Trophoblast cell (in vitro differentiated cells and primary cell): Measurements from ENCODE around the gene SLC23A2.

ENCODE experiments used
- DNase-seq, 2 donors: peaks; one replicate each; pipeline ENCODE4 v3.0.0-alpha.2; 2016
- H2AFZ ChIP-seq: 2 replicates; pipeline ENCODE4 v1.6.1; 2013; ENCODE audit warnings: low read length, moderate library complexity, mild to moderate bottlenecking; ENCODE audit not compliant: insufficient read depth, poor library complexity
- H2AK5ac ChIP-seq: 2 replicates; pipeline ENCODE4 v1.6.1; 2013; ENCODE audit warnings: mild to moderate bottlenecking, low read length
- H2BK120ac ChIP-seq: 2 replicates; pipeline ENCODE4 v1.6.1; 2013; ENCODE audit warnings: low read length, mild to moderate bottlenecking, moderate library complexity; ENCODE audit not compliant: insufficient read depth, poor library complexity
- H2BK12ac ChIP-seq: 2 replicates; pipeline ENCODE4 v1.6.1; 2013; ENCODE audit warnings: mild to moderate bottlenecking, low read length, moderate library complexity
- H2BK5ac ChIP-seq: 2 replicates; pipeline ENCODE4 v1.6.1; 2013; ENCODE audit warnings: low read length, low read depth, moderate library complexity, mild to moderate bottlenecking; ENCODE audit not compliant: poor library complexity
- H3K14ac ChIP-seq: 2 replicates; pipeline ENCODE4 v1.6.1; 2013; ENCODE audit warnings: mild to moderate bottlenecking, low read length
- H3K18ac ChIP-seq: 2 replicates; pipeline ENCODE4 v1.6.1; 2013; ENCODE audit warnings: mild to moderate bottlenecking, low read length
- H3K23ac ChIP-seq: 2 replicates; pipeline ENCODE4 v1.6.1; 2013; ENCODE audit warnings: low read length
- H3K27ac ChIP-seq: 2 replicates; pipeline ENCODE4 v1.5.1; 2013; ENCODE audit warnings: low read depth, mild to moderate bottlenecking, inconsistent platforms, low read length, moderate library complexity
- H3K27me3 ChIP-seq: 2 replicates; pipeline ENCODE4 v1.6.1; 2013; ENCODE audit warnings: inconsistent platforms, mild to moderate bottlenecking, low read length, moderate library complexity; ENCODE audit not compliant: insufficient read depth
- H3K36me3 ChIP-seq, 2 experiments: 1 replicate in 1 of 2; 2 replicates in 1 of 2; pipeline ENCODE4 v1.6.1; 2013; ENCODE audit warnings: low read length in 2 of 2, mild to moderate bottlenecking in 2 of 2, moderate library complexity in 1 of 2; ENCODE audit not compliant: insufficient read depth in 2 of 2, control insufficient read depth in 1 of 2
- H3K4ac ChIP-seq: 2 replicates; pipeline ENCODE4 v1.6.1; 2013; ENCODE audit warnings: low read depth, mild to moderate bottlenecking, low read length, moderate library complexity
- H3K4me1 ChIP-seq, 2 experiments: 1 replicate in 1 of 2; 2 replicates in 1 of 2; pipeline ENCODE4 v1.6.1; 2013; ENCODE audit warnings: low read length in 2 of 2, mild to moderate bottlenecking in 2 of 2, moderate library complexity in 1 of 2; ENCODE audit not compliant: insufficient read depth in 2 of 2, control insufficient read depth in 1 of 2
- H3K4me2 ChIP-seq: 2 replicates; pipeline ENCODE4 v1.6.1; 2013; ENCODE audit warnings: inconsistent platforms, mild to moderate bottlenecking, low read length, moderate library complexity
- H3K4me3 ChIP-seq: 2 replicates; pipeline ENCODE4 v1.5.1; 2013; ENCODE audit warnings: mild to moderate bottlenecking, low read depth, low read length, inconsistent platforms
- H3K79me1 ChIP-seq: one replicate; pipeline ENCODE4 v1.6.1; 2013; ENCODE audit warnings: low read length
- H3K79me2 ChIP-seq: 2 replicates; pipeline ENCODE4 v1.6.1; 2013; ENCODE audit warnings: low read length, mild to moderate bottlenecking; ENCODE audit not compliant: control insufficient read depth, insufficient read depth, poor library complexity
- H3K9ac ChIP-seq: 2 replicates; pipeline ENCODE4 v1.6.1; 2013; ENCODE audit warnings: mild to moderate bottlenecking, low read length
- H3K9me3 ChIP-seq: 2 replicates; pipeline ENCODE4 v1.6.1; 2013; ENCODE audit warnings: low read depth, mild to moderate bottlenecking, control low read depth, inconsistent platforms, low read length; ENCODE audit not compliant: insufficient read depth
- H4K12ac ChIP-seq: 2 replicates; pipeline ENCODE4 v1.6.1; 2013; ENCODE audit warnings: low read depth, mild to moderate bottlenecking, low read length, moderate library complexity
- H4K8ac ChIP-seq: 2 replicates; pipeline ENCODE4 v1.6.1; 2013; ENCODE audit warnings: low read depth, mild to moderate bottlenecking, low read length, moderate library complexity
- H4K91ac ChIP-seq: one replicate; pipeline ENCODE4 v1.6.1; 2013; ENCODE audit warnings: low read depth, mild to moderate bottlenecking, low read length, moderate library complexity
- WGBS: extraction: QIAGEN DNeasy Blood & Tissue Kit; methylation state at CpG from one replicate; pipeline ENCODE4 v1.1.7; 2013; ENCODE audit warnings: missing lambda C conversion rate; ENCODE audit not compliant: insufficient read length, insufficient coverage; ENCODE audit errors: extremely low coverage; 5-methylcytosine and 5-hydroxymethylcytosine counted together

The SLC23A2 gene

GRCh38 chr20:4910951-4911350 lies 90.4 kb downstream of the SLC23A2 start:
- WGBS: no CpG with 5 or more reads among the region's 5 CpGs
- H3K79me2 ChIP-seq: no peaks in the 10 kb centered on the region
- no peak overlapping the region for H2BK120ac ChIP-seq
- no peaks in the 10 kb centered on the region for H3K27me3 ChIP-seq
- no peak overlapping the region for H3K4me2 ChIP-seq
- no peak overlapping the region for H2AFZ ChIP-seq
- no peak overlapping the region for H3K18ac ChIP-seq
- H3K79me1 ChIP-seq: no peaks in the 10 kb centered on the region
- DNase-seq: no peak
- no peaks in the 10 kb centered on the region for H3K4me1 ChIP-seq
- no peak overlapping the region for H3K9ac ChIP-seq
- H3K4me3 ChIP-seq: no peak overlapping the region
- no peak overlapping the region for H2BK12ac ChIP-seq
- peaks cover 0 to 4% of the 10 kb centered on the region in 2 experiments for H3K36me3 ChIP-seq
- H2BK5ac ChIP-seq: no peak overlapping the region
- H3K23ac ChIP-seq: no peak overlapping the region
- H4K91ac ChIP-seq: no peak overlapping the region
- no peak overlapping the region for H3K27ac ChIP-seq
- no peak overlapping the region for H2AK5ac ChIP-seq
- no peak overlapping the region for H4K8ac ChIP-seq
- no peaks in the 10 kb centered on the region for H3K9me3 ChIP-seq
- no peak overlapping the region for H3K14ac ChIP-seq
- no peak overlapping the region for H3K4ac ChIP-seq
- H4K12ac ChIP-seq: no peak overlapping the region

- Histone ChIP-seq H3K27ac (no peak overlapping the region), H3K4me2 (no peak overlapping the region), H3K9me3 (peaks cover 2% of the 10 kb centered on the region), H4K91ac (no peak overlapping the region), H3K79me1 (no peaks in the 10 kb centered on the region), H3K18ac (no peak overlapping the region), H3K9ac (no peak overlapping the region), H3K23ac (no peak overlapping the region), H3K4ac (no peak overlapping the region), H2BK5ac (no peak overlapping the region), H3K36me3 (peaks cover 3 to 5% of the 10 kb centered on the region in 2 experiments), H4K8ac (no peak overlapping the region), H4K12ac (no peak overlapping the region), H2AK5ac (no peak overlapping the region), H2BK12ac (no peak overlapping the region), H3K79me2 (no peaks in the 10 kb centered on the region), H3K4me3 (no peak overlapping the region), H3K4me1 (no peaks in the 10 kb centered on the region), H3K14ac (no peak overlapping the region), H3K27me3 (no peaks in the 10 kb centered on the region), H2AFZ (no peak overlapping the region), H2BK120ac (no peak overlapping the region)
- no CpG with 5 or more reads among the region's 4 CpGs for WGBS
- no peak for DNase-seq
These were observed 95.7 kb downstream of the SLC23A2 start for GRCh38 chr20:4905613-4906012.

GRCh38 chr20:4905195-4905594 lies 96.1 kb downstream of the SLC23A2 start:
- WGBS: no CpG with 5 or more reads among the region's 4 CpGs
- no peak overlapping the region for H3K9ac ChIP-seq

GRCh38 chr20:4904127-4904860 lies 97.0 kb downstream of the SLC23A2 start:
- no peaks in the 10 kb centered on the region for H3K79me1 ChIP-seq
- no peak overlapping the region for H4K8ac ChIP-seq
- no peak overlapping the region for H2AK5ac ChIP-seq
- H2BK5ac ChIP-seq: no peak overlapping the region
- H3K79me2 ChIP-seq: no peaks in the 10 kb centered on the region
- peak; percentile 98 for DNase-seq
- H3K14ac ChIP-seq: no peak overlapping the region
- WGBS: no CpG with 5 or more reads among the region's 4 CpGs
- no peak overlapping the region for H4K91ac ChIP-seq
- H3K4me1 ChIP-seq: no peaks in the 10 kb centered on the region
- no peaks in the 10 kb centered on the region for H3K27me3 ChIP-seq
- no peak overlapping the region for H3K4me2 ChIP-seq
- no peak overlapping the region for H3K4me3 ChIP-seq
- no peak overlapping the region for H3K18ac ChIP-seq
- H3K23ac ChIP-seq: no peak overlapping the region
- H3K27ac ChIP-seq: no peak overlapping the region
- H2BK12ac ChIP-seq: no peak overlapping the region
- no peak overlapping the region for H3K4ac ChIP-seq
- no peak overlapping the region for H2AFZ ChIP-seq
- H2BK120ac ChIP-seq: no peak overlapping the region
- H3K9me3 ChIP-seq: peaks cover 2% of the 10 kb centered on the region
- H4K12ac ChIP-seq: no peak overlapping the region
- H3K9ac ChIP-seq: no peak overlapping the region
- H3K36me3 ChIP-seq: peaks cover 5 to 8% of the 10 kb centered on the region in 2 experiments

More at GRCh38 chr20:4905195-4905594, 96.1 kb downstream of the SLC23A2 start:
- Histone ChIP-seq H3K27ac (no peak overlapping the region), H2BK12ac (no peak overlapping the region), H3K36me3 (peaks cover 3 to 5% of the 10 kb centered on the region in 2 experiments), H3K4me3 (no peak overlapping the region), H3K79me1 (no peaks in the 10 kb centered on the region), H3K14ac (no peak overlapping the region), H3K79me2 (no peaks in the 10 kb centered on the region), H2BK120ac (no peak overlapping the region), H2AFZ (no peak overlapping the region), H4K91ac (no peak overlapping the region), H3K4me2 (no peak overlapping the region), H3K23ac (no peak overlapping the region), H3K18ac (no peak overlapping the region), H4K8ac (no peak overlapping the region), H2BK5ac (no peak overlapping the region), H2AK5ac (no peak overlapping the region), H3K4ac (no peak overlapping the region), H4K12ac (no peak overlapping the region), H3K4me1 (no peaks in the 10 kb centered on the region), H3K9me3 (peaks cover 2% of the 10 kb centered on the region), H3K27me3 (no peaks in the 10 kb centered on the region)
- no peak for DNase-seq
